Neural progenitor cell (in vitro differentiated cells): Measurements from ENCODE around the gene TBCK.

Experiments
- EZH2 ChIP-seq: fragments of 200-600 bp; sonication (generic); IDR thresholded peaks from 2 replicates; pipeline ENCODE4 v1.6.1; 2017; ENCODE audit warnings: antibody characterized with exemption, mild to moderate bottlenecking, moderate library complexity
- EZH2phosphoT487 ChIP-seq: fragments of 200-600 bp; sonication (generic); IDR thresholded peaks from 2 replicates; pipeline ENCODE4 v1.6.1; 2017; ENCODE audit warnings: antibody characterized with exemption
- TF ChIP-seq, protein P1 (sequence below): fragments of 200-600 bp; sonication (generic); IDR thresholded peaks from 2 replicates; pipeline ENCODE4 v1.5.1; 2017; ENCODE audit warnings: antibody characterized with exemption, mild to moderate bottlenecking

- TF ChIP-seq, protein P1, sequence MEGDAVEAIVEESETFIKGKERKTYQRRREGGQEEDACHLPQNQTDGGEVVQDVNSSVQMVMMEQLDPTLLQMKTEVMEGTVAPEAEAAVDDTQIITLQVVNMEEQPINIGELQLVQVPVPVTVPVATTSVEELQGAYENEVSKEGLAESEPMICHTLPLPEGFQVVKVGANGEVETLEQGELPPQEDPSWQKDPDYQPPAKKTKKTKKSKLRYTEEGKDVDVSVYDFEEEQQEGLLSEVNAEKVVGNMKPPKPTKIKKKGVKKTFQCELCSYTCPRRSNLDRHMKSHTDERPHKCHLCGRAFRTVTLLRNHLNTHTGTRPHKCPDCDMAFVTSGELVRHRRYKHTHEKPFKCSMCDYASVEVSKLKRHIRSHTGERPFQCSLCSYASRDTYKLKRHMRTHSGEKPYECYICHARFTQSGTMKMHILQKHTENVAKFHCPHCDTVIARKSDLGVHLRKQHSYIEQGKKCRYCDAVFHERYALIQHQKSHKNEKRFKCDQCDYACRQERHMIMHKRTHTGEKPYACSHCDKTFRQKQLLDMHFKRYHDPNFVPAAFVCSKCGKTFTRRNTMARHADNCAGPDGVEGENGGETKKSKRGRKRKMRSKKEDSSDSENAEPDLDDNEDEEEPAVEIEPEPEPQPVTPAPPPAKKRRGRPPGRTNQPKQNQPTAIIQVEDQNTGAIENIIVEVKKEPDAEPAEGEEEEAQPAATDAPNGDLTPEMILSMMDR, result no peak
- TF ChIP-seq EZH2phosphoT487 (no peak), EZH2 (no peak)
Observed at GRCh38 chr4:106036334-106036733, 279.7 kb downstream of the TBCK start.
